Measurements from ENCODE around the gene TOB1.

TOB1 gene

DNA sequence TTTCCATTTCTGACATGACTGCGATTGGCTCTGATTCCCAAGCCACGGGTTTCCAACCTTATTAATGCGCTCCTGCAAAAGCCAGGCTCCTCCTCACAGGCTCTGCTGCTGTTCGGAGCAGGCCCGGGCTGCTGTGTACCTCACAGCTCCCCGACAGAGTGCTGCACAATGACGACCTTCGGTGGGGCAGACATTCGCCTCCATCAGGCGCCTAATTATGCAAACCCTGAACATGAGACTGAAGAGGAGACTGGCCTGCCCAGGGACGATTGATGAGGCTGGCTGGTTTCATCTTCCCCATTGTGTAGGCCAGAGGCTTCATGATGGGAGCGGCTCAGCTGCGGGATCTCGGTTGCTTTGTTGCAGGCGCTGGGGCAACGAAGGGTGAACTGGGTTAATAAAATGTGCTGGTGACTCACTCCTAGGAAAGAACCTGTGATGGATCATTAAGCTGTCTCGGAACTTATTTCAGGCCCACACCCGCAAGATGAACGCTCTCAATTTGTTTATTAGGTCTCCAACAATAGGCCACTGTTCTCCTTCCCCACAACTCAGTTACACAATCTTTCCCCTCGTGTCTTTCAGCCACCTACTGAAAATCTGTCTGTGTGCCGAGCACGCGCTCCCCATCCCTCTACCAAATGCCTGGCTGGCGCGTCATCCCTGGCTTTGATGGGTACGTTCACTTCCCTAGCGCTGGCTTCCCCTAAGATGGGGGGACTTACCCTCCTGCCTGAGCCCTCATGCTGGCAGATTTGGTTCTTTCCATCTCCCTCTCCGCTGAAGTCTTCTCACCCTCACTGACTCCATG lies 27.2 kb upstream of the TOB1 start:
- DNase-seq (ENCODE audit: low read depth) = peak; percentile 92
- TF ChIP-seq, protein P1, sequence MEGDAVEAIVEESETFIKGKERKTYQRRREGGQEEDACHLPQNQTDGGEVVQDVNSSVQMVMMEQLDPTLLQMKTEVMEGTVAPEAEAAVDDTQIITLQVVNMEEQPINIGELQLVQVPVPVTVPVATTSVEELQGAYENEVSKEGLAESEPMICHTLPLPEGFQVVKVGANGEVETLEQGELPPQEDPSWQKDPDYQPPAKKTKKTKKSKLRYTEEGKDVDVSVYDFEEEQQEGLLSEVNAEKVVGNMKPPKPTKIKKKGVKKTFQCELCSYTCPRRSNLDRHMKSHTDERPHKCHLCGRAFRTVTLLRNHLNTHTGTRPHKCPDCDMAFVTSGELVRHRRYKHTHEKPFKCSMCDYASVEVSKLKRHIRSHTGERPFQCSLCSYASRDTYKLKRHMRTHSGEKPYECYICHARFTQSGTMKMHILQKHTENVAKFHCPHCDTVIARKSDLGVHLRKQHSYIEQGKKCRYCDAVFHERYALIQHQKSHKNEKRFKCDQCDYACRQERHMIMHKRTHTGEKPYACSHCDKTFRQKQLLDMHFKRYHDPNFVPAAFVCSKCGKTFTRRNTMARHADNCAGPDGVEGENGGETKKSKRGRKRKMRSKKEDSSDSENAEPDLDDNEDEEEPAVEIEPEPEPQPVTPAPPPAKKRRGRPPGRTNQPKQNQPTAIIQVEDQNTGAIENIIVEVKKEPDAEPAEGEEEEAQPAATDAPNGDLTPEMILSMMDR (conservative IDR thresholded peaks at IDR 0.05; ENCODE audit: low read depth, low read length) = no peak
- H3K4me3 ChIP-seq (ENCODE audit: low read length) = no peak overlapping the region

DNA sequence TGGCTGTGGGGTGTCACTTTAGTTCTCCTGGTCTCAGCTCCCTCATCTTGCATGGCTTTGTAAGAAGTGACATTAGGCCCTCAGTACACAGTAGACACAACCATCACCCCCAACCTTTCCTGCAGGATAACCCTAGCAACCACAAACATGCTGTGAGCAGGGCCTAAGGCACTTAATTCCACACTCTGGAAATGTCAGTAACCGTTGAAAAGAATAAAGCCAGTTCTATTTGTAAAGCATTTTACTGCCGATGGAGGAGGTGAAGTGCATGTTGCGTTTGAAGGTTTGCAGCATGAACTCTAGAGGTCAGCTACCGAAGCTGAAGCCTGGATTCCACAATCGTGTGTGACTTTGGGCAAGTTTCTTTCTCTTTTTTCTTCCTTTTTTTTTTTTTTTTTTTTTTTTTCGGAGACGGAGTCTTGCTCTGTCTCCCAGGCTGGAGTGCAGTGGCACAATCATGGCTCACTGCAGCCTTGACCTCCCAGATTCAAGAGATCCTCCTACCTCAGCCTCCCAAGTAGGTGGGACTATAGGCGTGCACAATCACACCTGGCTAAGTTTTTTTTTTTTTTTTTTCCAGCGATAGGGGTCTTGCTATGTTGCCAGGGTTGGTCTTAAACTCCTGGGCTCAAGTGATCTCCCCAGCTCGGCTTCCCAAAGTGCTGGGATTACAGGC lies 26.1 kb upstream of the TOB1 start:
- no peak for DNase-seq (ENCODE audit: low read depth)
- H3K4me3 ChIP-seq (ENCODE audit: low read length) = no peak overlapping the region
- TF ChIP-seq, protein P1 (conservative IDR thresholded peaks at IDR 0.05; ENCODE audit: low read depth, low read length) = no peak

- no peak overlapping the region for H3K4me3 ChIP-seq (ENCODE audit: low read length)
- no peak for DNase-seq (ENCODE audit: low read depth)
- TF ChIP-seq, protein P1 (conservative IDR thresholded peaks at IDR 0.05; ENCODE audit: low read depth, low read length) = no peak
These were observed 25.4 kb upstream of the TOB1 start for GRCh38 chr17:50891577-50891989.

DNA sequence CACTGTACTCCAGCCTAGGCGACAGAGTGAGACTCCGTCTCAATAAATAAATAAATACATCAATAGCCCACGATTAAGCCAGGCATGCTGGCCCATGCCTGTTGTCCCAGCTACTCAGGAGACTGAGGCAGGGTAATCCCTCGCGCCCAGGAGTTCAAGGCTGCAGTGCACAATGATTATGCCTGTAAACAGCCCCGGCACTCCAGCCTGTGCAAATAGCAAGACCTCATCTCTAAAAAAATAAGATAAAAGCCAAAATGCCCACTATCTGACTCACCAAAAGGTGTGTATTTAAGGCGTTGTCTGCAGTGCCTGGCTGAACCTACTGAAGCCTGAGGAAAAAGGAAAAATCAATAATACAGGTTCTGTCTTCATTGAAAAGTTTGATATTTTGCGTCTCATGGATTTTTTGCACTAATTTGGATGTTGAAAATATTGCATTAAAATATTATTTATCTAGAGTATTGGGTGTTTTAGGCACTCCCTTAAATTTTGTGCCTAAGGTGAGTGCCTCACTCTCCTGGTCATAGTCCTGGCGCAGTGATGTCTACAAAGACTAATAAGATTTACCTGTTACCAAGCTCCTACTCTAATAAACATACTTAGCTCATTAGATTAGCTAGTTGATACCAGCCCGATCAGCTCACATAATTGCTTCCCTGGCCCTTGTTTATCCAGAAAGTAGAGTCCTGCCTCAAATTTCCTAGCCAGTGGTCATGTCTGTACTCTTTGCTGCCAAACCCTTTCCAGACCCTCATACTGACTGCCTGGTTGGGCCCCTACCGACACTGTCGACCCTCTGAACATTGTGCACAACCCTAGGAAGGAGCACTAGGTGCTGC lies 24.7 kb upstream of the TOB1 start:
- DNase-seq (ENCODE audit: low read depth) = no peak
- TF ChIP-seq, protein P1 (conservative IDR thresholded peaks at IDR 0.05; ENCODE audit: low read depth, low read length) = no peak
- no peak overlapping the region for H3K4me3 ChIP-seq (ENCODE audit: low read length)

DNA sequence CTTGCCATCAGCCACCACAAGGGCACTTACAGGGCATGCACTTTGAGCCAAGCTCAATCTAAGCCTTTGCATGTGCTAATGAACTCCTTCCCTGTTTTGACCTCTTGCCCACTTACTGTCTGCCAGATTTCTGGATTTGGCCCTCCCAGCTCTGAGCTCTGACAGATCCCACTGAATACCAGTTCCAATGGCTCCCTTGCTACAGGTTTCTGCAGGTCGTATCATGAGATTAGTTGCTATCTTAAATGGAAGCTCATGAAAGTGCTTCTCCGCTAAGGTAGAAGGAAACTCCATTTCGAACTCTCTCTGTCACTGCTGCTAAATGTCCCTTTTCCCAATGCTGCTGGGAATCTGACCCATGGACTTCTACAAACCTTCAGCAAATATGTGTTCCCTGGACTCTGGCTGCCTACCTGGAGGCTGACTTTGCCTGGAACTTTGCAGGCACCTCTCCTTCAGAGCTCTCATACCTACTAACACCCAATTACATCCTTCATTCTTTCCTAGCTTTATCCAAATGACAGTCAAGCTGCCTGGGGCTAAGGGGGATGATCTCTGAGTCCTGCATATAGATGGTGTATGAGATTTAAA lies 23.5 kb upstream of the TOB1 start:
- TF ChIP-seq, protein P1 (conservative IDR thresholded peaks at IDR 0.05; ENCODE audit: low read depth, low read length) = no peak
- DNase-seq (ENCODE audit: low read depth) = no peak
- no peak overlapping the region for H3K4me3 ChIP-seq (ENCODE audit: low read length)

DNA sequence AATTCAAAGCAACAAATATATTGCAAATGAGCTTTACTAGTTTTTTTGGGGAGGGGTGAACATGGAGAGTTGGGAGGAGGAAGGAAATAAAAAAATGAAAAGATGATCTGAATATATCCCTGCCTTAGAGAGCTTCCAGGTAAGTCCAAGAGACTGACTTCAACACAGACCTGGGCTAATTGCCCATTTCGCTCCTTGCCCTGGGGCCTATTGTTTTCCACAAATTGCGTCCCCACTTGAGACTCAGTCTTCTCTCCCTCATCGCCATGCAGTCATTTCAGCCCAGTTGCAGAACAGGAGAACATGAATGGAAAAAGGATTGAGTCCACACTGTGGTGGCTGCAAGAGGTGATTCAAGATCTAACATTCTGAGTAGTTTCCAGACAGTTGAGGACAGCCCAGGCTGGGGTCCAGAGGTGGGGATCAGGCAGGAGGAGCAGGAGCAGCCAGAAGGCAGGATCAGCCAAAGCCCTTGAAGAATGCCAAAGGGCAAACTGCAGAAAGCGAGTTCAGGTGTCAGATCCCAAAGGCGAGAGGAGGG lies 21.6 kb upstream of the TOB1 start:
- TF ChIP-seq, protein P1 (conservative IDR thresholded peaks at IDR 0.05; ENCODE audit: low read depth, low read length) = no peak
- H3K4me3 ChIP-seq (ENCODE audit: low read length) = no peak overlapping the region
- no peak for DNase-seq (ENCODE audit: low read depth)

Measured in retinal pigment epithelial cell (primary cell).